ENCODE data around the gene SHISAL1. TPM values are rescaled to one million over a fixed set of nuclear protein-coding genes. Genes with fewer than 3 reads are reported as not detected.

SHISAL1 gene
- under 0.01 and 0.15 TPM in 2 replicates for total RNA-seq

GRCh38 chr22:44312766-44313165 lies at the start of gene SHISAL1:
SHISAL1 (minus strand) TSS chr22:44312951; CDS start chr22:44300945, 12,006 bp downstream.

Other genes starting within 250 kb of the SHISAL1 start
- gene PARVG, start 132.0 kb downstream of the SHISAL1 start, total RNA-seq = not detected in 2 replicates
- 15.6 and 17.8 TPM in 2 replicates for gene RTL6, start 185.3 kb upstream of the SHISAL1 start, total RNA-seq